Esophagus squamous epithelium (tissue), 4 donors: Measurements from ENCODE around the gene TRIM41.

ENCODE experiments used
- POLR2A ChIP-seq, 4 donors: fragments of 450-650 bp; IDR thresholded peaks; one replicate each; pipeline ENCODE4 v1.6.1; 2017; ENCODE audit warnings: antibody characterized with exemption in 4 of 4, mild to moderate bottlenecking in 4 of 4, moderate library complexity in 3 of 4
- TF ChIP-seq, protein P1 (sequence below), 6 experiments: fragments of 450-650 bp in 4 of 6; fragments of 200-600 bp in 2 of 6; sonication (generic) in 2 of 6; IDR thresholded peaks; one replicate each; pipeline ENCODE4 v1.5.1; 2016 to 2019; ENCODE audit warnings: antibody characterized with exemption in 6 of 6, mild to moderate bottlenecking in 4 of 6, moderate library complexity in 4 of 6

DNA sequence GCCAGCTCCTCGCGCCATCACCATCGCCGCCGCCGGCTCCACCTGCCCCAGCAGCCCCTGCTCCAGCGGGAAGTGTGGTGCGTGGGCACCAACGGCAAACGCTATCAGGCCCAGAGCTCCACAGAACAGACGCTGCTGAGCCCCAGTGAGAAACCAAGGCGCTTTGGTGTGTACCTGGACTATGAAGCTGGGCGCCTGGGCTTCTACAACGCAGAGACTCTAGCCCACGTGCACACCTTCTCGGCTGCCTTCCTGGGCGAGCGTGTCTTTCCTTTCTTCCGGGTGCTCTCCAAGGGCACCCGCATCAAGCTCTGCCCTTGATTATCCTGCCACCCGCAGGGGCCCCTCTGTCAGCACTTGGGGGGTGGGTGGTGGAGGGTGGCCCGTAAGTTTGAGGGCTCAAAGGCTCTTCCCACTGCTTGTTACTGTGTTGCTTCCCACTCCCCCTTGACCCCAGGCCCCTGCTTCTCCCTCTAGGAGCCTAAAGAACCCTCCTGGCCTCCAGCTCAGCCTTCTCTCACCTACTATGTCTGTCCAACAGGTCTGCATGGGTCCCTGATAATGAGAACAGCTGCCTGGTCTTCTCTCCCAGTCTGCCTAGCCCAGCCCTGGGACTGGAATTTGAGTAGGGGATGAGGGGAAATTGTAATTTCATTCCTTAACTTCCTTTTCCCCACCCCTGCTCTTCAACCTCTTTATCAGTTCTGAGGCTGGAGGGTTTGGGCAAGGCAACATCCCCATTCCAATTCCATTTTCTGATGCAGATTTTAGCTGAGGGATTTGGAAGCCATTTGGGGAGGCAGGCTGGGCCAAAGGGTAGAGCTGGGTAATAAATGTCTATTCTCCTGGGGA lies 11.6 kb downstream of the TRIM41 start:
- TF ChIP-seq, protein P1, sequence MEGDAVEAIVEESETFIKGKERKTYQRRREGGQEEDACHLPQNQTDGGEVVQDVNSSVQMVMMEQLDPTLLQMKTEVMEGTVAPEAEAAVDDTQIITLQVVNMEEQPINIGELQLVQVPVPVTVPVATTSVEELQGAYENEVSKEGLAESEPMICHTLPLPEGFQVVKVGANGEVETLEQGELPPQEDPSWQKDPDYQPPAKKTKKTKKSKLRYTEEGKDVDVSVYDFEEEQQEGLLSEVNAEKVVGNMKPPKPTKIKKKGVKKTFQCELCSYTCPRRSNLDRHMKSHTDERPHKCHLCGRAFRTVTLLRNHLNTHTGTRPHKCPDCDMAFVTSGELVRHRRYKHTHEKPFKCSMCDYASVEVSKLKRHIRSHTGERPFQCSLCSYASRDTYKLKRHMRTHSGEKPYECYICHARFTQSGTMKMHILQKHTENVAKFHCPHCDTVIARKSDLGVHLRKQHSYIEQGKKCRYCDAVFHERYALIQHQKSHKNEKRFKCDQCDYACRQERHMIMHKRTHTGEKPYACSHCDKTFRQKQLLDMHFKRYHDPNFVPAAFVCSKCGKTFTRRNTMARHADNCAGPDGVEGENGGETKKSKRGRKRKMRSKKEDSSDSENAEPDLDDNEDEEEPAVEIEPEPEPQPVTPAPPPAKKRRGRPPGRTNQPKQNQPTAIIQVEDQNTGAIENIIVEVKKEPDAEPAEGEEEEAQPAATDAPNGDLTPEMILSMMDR (IDR thresholded peaks at IDR 0.05): no peak
- TF ChIP-seq POLR2A (IDR thresholded peaks at IDR 0.05): no peak
